A673 (cell line): ENCODE data around the gene B3GNT7. TPM values are rescaled to one million over a fixed set of nuclear protein-coding genes. Genes with fewer than 3 reads are reported as not detected.
"Not testable (repeated sequence)": the region's sequence is repeated elsewhere in the genome, so short reads cannot be mapped to it uniquely, and the experiment has no call there.

Experiments
- BruUV-seq: library from RNA; stranded (reverse); fragments of 400-500 nt; replicated peaks from 2 replicates; lab custom pipeline; 2021; lab: Mats Ljungman, UMichigan
- CTCF ChIA-PET: fragments of 300-600 bp; sonication (Branson Sonifier 250); formaldehyde crosslinking; loops from one replicate; lab custom pipeline; 2022; ENCODE audit warnings: antibody characterized with exemption; lab: Charles Lee
- POLR2A ChIA-PET: fragments of 300-600 bp; sonication (Branson Sonifier 250); formaldehyde crosslinking; loops from one replicate; lab custom pipeline; 2022; ENCODE audit warnings: antibody characterized with exemption; ENCODE audit not compliant: low non-redundant PET; lab: Charles Lee
- DNase-seq: peaks from one replicate; pipeline ENCODE4 v3.0.0-alpha.2; 2015; ENCODE audit warnings: low spot score
- H3K27ac ChIP-seq: fragments of 200-600 bp; sonication (generic); 2 replicates; pipeline ENCODE4 v1.5.1; 2016; ENCODE audit warnings: mixed run types, low read depth, mild to moderate bottlenecking, mixed read lengths, antibody characterized with exemption, low read length; ENCODE audit not compliant: poor library complexity, severe bottlenecking
- H3K27me3 ChIP-seq: fragments of 200-600 bp; sonication (generic); replicated peaks from 2 replicates; pipeline ENCODE4 v1.6.1; 2017; ENCODE audit warnings: mixed run types, low read depth, mild to moderate bottlenecking, mixed read lengths, antibody characterized with exemption, low read length; ENCODE audit not compliant: insufficient read depth, poor library complexity
- H3K36me3 ChIP-seq: fragments of 200-600 bp; sonication (generic); 2 replicates; pipeline ENCODE4 v1.6.1; 2016; ENCODE audit warnings: mixed run types, mild to moderate bottlenecking, mixed read lengths, antibody characterized with exemption, low read length; ENCODE audit not compliant: insufficient read depth, poor library complexity, severe bottlenecking
- H3K4me1 ChIP-seq: fragments of 200-600 bp; sonication (generic); 2 replicates; pipeline ENCODE4 v1.6.1; 2017; ENCODE audit warnings: mixed run types, mild to moderate bottlenecking, mixed read lengths, antibody characterized with exemption, low read length; ENCODE audit not compliant: insufficient read depth, poor library complexity, severe bottlenecking
- H3K4me3 ChIP-seq: fragments of 200-600 bp; sonication (generic); 2 replicates; pipeline ENCODE4 v1.5.1; 2016; ENCODE audit warnings: low read depth, mixed run types, mild to moderate bottlenecking, mixed read lengths, low read length; ENCODE audit not compliant: poor library complexity, severe bottlenecking
- H3K9me3 ChIP-seq: fragments of 200-600 bp; sonication (generic); 2 replicates; pipeline ENCODE4 v1.6.1; 2016; ENCODE audit warnings: mixed run types, low read depth, mild to moderate bottlenecking, mixed read lengths, antibody characterized with exemption, low read length; ENCODE audit not compliant: poor library complexity, severe bottlenecking
- EZH2 ChIP-seq: fragments of 200-600 bp; sonication (generic); IDR thresholded peaks from 2 replicates; pipeline ENCODE4 v1.6.1; 2017; ENCODE audit warnings: borderline replicate concordance, low read depth, mild to moderate bottlenecking, mixed read lengths, antibody characterized with exemption, low read length; ENCODE audit not compliant: poor library complexity, severe bottlenecking
- intact Hi-C: fragments of 100-400 bp; cut with micrococcal nuclease; formaldehyde crosslinking; loops from one replicate; pipeline ENCODE4 v1.10.0; 2022; ENCODE audit not compliant: unreplicated experiment
- total RNA-seq: library from RNA; stranded (reverse); gene quantifications from 2 replicates; pipeline ENCODE4 v1.2.3, GENCODE V29; 2021
- TF ChIP-seq, protein P1 (sequence below): fragments of 300-800, 200-600 bp; sonication (generic); conservative IDR thresholded peaks from 2 replicates; pipeline ENCODE4 v1.5.1; 2017; ENCODE audit warnings: low read depth, mild to moderate bottlenecking, antibody characterized with exemption, low read length, moderate library complexity, mixed read lengths

Gene B3GNT7
- total RNA-seq, 1 experiment from 2014 or later: not detected

- Histone ChIP-seq H3K27ac (no peak overlapping the region), H3K9me3 (no peaks in the 10 kb centered on the region), H3K27me3 (peaks cover 20% of the 10 kb centered on the region), H3K4me1 (no peaks in the 10 kb centered on the region), H3K4me3 (no peak overlapping the region), H3K36me3 (no peaks in the 10 kb centered on the region)
- POLR2A ChIA-PET: no interaction called here
- DNase-seq: no peak
- no TSS peak for BruUV-seq
- intact Hi-C loops: no loop called here
- TF ChIP-seq, protein P1, sequence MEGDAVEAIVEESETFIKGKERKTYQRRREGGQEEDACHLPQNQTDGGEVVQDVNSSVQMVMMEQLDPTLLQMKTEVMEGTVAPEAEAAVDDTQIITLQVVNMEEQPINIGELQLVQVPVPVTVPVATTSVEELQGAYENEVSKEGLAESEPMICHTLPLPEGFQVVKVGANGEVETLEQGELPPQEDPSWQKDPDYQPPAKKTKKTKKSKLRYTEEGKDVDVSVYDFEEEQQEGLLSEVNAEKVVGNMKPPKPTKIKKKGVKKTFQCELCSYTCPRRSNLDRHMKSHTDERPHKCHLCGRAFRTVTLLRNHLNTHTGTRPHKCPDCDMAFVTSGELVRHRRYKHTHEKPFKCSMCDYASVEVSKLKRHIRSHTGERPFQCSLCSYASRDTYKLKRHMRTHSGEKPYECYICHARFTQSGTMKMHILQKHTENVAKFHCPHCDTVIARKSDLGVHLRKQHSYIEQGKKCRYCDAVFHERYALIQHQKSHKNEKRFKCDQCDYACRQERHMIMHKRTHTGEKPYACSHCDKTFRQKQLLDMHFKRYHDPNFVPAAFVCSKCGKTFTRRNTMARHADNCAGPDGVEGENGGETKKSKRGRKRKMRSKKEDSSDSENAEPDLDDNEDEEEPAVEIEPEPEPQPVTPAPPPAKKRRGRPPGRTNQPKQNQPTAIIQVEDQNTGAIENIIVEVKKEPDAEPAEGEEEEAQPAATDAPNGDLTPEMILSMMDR: no peak
- TF ChIP-seq EZH2: no peak
- CTCF ChIA-PET: no interaction called here
Observed at GRCh38 chr2:231398585-231398984, 3.1 kb downstream of the B3GNT7 start.

GRCh38 chr2:231399046-231399852 lies 3.7 kb downstream of the B3GNT7 start:
- no TSS peak for BruUV-seq

DNA sequence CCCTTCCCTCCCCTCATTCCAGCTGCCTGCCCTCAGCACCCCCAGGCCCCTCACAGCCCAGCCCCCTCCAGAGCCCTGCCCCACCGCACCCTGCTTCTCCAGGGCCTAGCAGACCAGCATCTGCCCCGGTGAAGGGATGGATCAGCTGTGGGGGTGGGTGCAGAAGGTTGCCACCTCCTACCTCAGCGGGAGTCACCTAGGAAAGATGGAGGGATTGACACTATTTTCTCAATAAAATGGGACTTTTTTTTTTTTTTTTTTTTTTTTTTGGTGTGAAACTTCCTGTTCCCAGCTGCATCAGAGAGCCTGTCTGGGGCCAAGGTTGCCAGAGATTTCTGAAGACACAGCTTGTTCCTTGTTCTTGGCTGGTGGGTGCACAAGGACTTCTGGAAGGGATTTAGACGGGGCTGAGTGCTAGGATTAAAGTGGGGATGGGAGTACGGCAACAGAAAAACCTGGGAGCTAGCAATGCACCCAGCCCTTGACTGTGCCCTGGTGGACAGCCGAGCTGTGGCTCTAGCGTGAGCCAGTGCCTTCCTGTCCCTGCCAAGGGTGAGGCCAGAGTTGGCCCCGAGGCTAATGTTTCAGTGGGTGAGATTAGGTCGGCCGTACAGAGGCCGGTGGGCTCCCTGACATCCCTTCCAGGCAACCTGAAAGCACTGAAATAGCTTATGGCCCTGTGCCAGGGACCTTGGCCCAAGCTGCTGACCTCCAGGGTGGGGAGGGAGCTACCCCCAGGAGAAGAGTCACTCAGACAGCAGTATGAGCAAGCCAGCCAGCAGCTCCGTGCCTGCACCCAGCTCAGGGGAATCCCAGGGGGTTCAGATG lies 4.6 kb downstream of the B3GNT7 start:
- ChIA-PET CTCF (interaction anchor here (0.6 kb wide), 1 partner anchor 451 kb away, joined by 10 read pairs; no protein-coding TSS in a partner anchor), POLR2A (no interaction called here)
- TF ChIP-seq, protein P1: no peak
- TF ChIP-seq EZH2: no peak
- H3K27ac ChIP-seq: no peak overlapping the region
- no peak for DNase-seq
- no peaks in the 10 kb centered on the region for H3K4me1 ChIP-seq
- peaks cover 18% of the 10 kb centered on the region for H3K27me3 ChIP-seq
- H3K36me3 ChIP-seq: no peaks in the 10 kb centered on the region
- H3K9me3 ChIP-seq: no peaks in the 10 kb centered on the region
- no TSS peak for BruUV-seq
- intact Hi-C loops: no loop called here
- H3K4me3 ChIP-seq: no peak overlapping the region

More at GRCh38 chr2:231399046-231399852, 3.7 kb downstream of the B3GNT7 start:
- H3K27ac ChIP-seq: no peak overlapping the region
- intact Hi-C loops: no loop called here
- H3K4me3 ChIP-seq: no peak overlapping the region
- no peak for DNase-seq
- TF ChIP-seq, protein P1: no peak
- TF ChIP-seq EZH2: no peak
- no peaks in the 10 kb centered on the region for H3K4me1 ChIP-seq
- POLR2A ChIA-PET: no interaction called here
- H3K36me3 ChIP-seq: no peaks in the 10 kb centered on the region
- no peaks in the 10 kb centered on the region for H3K9me3 ChIP-seq
- CTCF ChIA-PET: no interaction called here
- peaks cover 20% of the 10 kb centered on the region for H3K27me3 ChIP-seq

DNA sequence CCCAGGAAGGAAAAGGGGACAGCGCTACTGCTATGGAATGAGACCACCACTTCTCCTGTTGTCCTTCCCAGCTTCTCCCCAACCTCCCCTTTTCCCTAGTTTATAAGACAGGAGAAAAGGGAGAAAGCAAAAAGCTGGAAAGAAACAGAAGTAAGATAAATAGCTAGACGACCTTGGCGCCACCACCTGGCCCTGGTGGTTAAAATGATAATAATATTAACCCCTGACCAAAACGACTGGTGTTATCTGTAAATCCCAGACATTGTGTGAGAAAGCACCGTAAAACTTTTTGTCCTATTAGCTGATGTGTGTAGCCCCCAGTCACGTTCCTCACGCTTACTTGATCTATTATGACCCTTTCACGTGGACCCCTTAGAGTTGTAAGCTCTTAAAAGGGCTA lies 5.2 kb downstream of the B3GNT7 start:
- H3K4me1 ChIP-seq, H3K36me3 ChIP-seq, H3K4me3 ChIP-seq, CTCF ChIA-PET, DNase-seq, POLR2A ChIA-PET, H3K9me3 ChIP-seq, intact Hi-C loops, H3K27ac ChIP-seq, BruUV-seq: not testable (repeated sequence)
- peaks cover 14% of the 10 kb centered on the region for H3K27me3 ChIP-seq

DNA sequence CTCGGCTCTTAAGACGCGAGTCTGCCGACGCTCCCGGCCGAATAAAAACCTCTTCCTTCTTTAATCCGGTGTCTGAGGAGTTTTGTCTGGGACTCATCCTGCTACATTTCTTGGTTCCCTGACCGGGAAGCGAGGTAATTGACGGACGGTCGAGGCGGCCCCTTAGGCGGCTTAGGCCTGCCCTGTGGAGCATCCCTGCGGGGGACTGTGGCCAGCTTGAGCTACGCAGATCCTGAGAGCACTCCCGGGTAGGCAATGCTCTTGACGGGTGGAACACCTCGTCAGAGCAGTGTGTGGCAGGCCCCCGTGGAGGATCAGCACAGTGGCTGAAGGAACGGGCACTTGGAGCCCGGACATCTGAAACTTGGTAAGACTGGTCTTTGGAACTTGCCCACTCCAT lies 5.6 kb downstream of the B3GNT7 start:
- H3K9me3 ChIP-seq, H3K4me1 ChIP-seq, intact Hi-C loops, BruUV-seq, H3K27me3 ChIP-seq, H3K4me3 ChIP-seq, H3K27ac ChIP-seq, H3K36me3 ChIP-seq, POLR2A ChIA-PET, CTCF ChIA-PET, DNase-seq: not testable (repeated sequence)
